Mesenchymal stem cell (in vitro differentiated cells and primary cell): ENCODE results near the gene BTF3.
A peak's percentile ranks its signal among the peaks of the same experiment; 100 is the strongest.

Experiments
- DNase-seq: peaks from one replicate; pipeline ENCODE4 v3.0.0-alpha.2; 2013
- H2AFZ ChIP-seq: one replicate; pipeline ENCODE4 v1.6.1; 2013; ENCODE audit warnings: low read depth, mild to moderate bottlenecking, control low read depth, inconsistent platforms, low read length, moderate library complexity
- H2AK5ac ChIP-seq: 2 replicates; pipeline ENCODE4 v1.6.1; 2013; ENCODE audit warnings: low read length, moderate library complexity, mild to moderate bottlenecking, inconsistent platforms; ENCODE audit not compliant: severe bottlenecking
- H2BK120ac ChIP-seq: one replicate; pipeline ENCODE4 v1.6.1; 2013; ENCODE audit warnings: low read depth, mild to moderate bottlenecking, inconsistent platforms, low read length, moderate library complexity
- H2BK12ac ChIP-seq, 2 experiments: one replicate each; pipeline ENCODE4 v1.6.1; 2013; ENCODE audit warnings: inconsistent platforms in 2 of 2, low read length in 2 of 2, mild to moderate bottlenecking in 2 of 2, moderate library complexity in 2 of 2, control low read depth in 1 of 2
- H2BK15ac ChIP-seq: one replicate; pipeline ENCODE4 v1.6.1; 2013; ENCODE audit warnings: mild to moderate bottlenecking, low read depth, inconsistent platforms; ENCODE audit not compliant: poor library complexity, severe bottlenecking
- H2BK5ac ChIP-seq: 2 replicates; pipeline ENCODE4 v1.6.1; 2013; ENCODE audit warnings: low read depth, mild to moderate bottlenecking, low read length, control low read depth, inconsistent platforms; ENCODE audit not compliant: poor library complexity, severe bottlenecking
- H3K14ac ChIP-seq, 2 experiments: one replicate each; pipeline ENCODE4 v1.6.1; 2013; ENCODE audit warnings: inconsistent platforms in 2 of 2, low read length in 2 of 2, control low read depth in 1 of 2, mild to moderate bottlenecking in 1 of 2, moderate library complexity in 1 of 2
- H3K18ac ChIP-seq, 2 experiments: one replicate each; pipeline ENCODE4 v1.6.1; 2013; ENCODE audit warnings: inconsistent platforms in 2 of 2, low read length in 2 of 2, control low read depth in 1 of 2, low read depth in 1 of 2, mild to moderate bottlenecking in 1 of 2
- H3K23ac ChIP-seq, 2 experiments: one replicate each; pipeline ENCODE4 v1.6.1; 2013; ENCODE audit warnings: inconsistent platforms in 2 of 2, low read length in 2 of 2, mild to moderate bottlenecking in 2 of 2, moderate library complexity in 2 of 2, control low read depth in 1 of 2
- H3K27ac ChIP-seq: 2 replicates; pipeline ENCODE4 v1.5.1; 2013; ENCODE audit warnings: mild to moderate bottlenecking, moderate library complexity, low read length, control low read depth, inconsistent platforms; ENCODE audit not compliant: poor library complexity, severe bottlenecking
- H3K27me3 ChIP-seq, 2 experiments: 2 replicates each; pipeline versions ENCODE4 v1.6.1 to v1.7.0; 2013; ENCODE audit warnings: low read length in 2 of 2, mild to moderate bottlenecking in 2 of 2, moderate library complexity in 2 of 2, control low read depth in 1 of 2, inconsistent platforms in 1 of 2; ENCODE audit not compliant: control insufficient read depth in 1 of 2, insufficient read depth in 1 of 2
- H3K36me3 ChIP-seq, 2 experiments: 2 replicates each; pipeline versions ENCODE4 v1.6.1 to v1.7.0; 2013; ENCODE audit warnings: low read length in 2 of 2, control low read depth in 1 of 2, inconsistent platforms in 1 of 2, low read depth in 1 of 2, mild to moderate bottlenecking in 1 of 2; ENCODE audit not compliant: insufficient read depth in 2 of 2, control insufficient read depth in 1 of 2
- H3K4ac ChIP-seq, 2 experiments: one replicate each; pipeline ENCODE4 v1.6.1; 2013; ENCODE audit warnings: inconsistent platforms in 2 of 2, low read length in 2 of 2, mild to moderate bottlenecking in 2 of 2, moderate library complexity in 2 of 2, control low read depth in 1 of 2, low read depth in 1 of 2
- H3K4me1 ChIP-seq: 2 replicates; pipeline ENCODE4 v1.6.1; 2013; ENCODE audit warnings: low read depth, low read length, control low read depth; ENCODE audit not compliant: control insufficient read depth, insufficient read depth
- H3K4me2 ChIP-seq: 2 replicates; pipeline ENCODE4 v1.6.1; 2013; ENCODE audit warnings: low read length, mild to moderate bottlenecking, inconsistent platforms; ENCODE audit not compliant: poor library complexity, severe bottlenecking
- H3K4me3 ChIP-seq, 2 experiments: 2 replicates each; pipeline versions ENCODE4 v1.5.1 to v1.7.0; 2013; ENCODE audit warnings: low read length in 2 of 2, mild to moderate bottlenecking in 2 of 2, control low read depth in 1 of 2, low read depth in 1 of 2; ENCODE audit not compliant: insufficient read depth in 1 of 2
- H3K79me1 ChIP-seq: replicated peaks from 2 replicates; pipeline ENCODE4 v1.6.1; 2013; ENCODE audit warnings: mild to moderate bottlenecking, control low read depth, low read length, inconsistent platforms; ENCODE audit not compliant: poor library complexity, severe bottlenecking
- H3K9ac ChIP-seq: 2 replicates; pipeline ENCODE4 v1.7.0; 2013; ENCODE audit warnings: mild to moderate bottlenecking, low read length, moderate library complexity
- H3K9me3 ChIP-seq: 2 replicates; pipeline ENCODE4 v1.7.0; 2013; ENCODE audit warnings: mild to moderate bottlenecking, low read length; ENCODE audit not compliant: control insufficient read depth
- H4K8ac ChIP-seq: one replicate; pipeline ENCODE4 v1.6.1; 2013; ENCODE audit warnings: inconsistent platforms, mild to moderate bottlenecking, low read length, moderate library complexity
- H4K91ac ChIP-seq: one replicate; pipeline ENCODE4 v1.6.1; 2013; ENCODE audit warnings: mild to moderate bottlenecking, low read length, inconsistent platforms
- WGBS: methylation state at CpG from one replicate; pipeline ENCODE4 v1.1.7; 2013; ENCODE audit warnings: mixed read lengths; 5-methylcytosine and 5-hydroxymethylcytosine counted together

The BTF3 gene

DNA sequence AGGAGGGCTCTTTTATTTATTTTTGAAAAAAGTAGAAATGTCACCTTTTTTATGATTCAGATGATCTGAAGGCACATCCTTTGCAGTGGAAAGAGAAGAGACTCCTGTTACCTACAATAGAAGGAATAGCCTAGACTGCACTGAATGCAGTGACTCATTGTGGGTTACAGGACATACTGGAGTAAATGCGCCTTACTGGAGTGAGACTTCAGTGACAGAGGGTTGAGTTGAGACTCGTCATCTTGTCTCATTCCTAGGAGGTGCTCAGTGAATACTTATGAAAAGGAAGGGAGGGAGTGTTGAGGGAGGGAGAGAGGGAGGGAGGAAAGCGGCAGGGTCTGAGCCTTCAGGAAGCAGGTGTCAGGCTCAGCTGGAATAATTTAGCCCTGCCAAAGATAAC lies 42.0 kb downstream of the BTF3 start:
- Histone ChIP-seq H3K4ac (no peak overlapping the region), H2BK5ac (no peak overlapping the region)

DNA sequence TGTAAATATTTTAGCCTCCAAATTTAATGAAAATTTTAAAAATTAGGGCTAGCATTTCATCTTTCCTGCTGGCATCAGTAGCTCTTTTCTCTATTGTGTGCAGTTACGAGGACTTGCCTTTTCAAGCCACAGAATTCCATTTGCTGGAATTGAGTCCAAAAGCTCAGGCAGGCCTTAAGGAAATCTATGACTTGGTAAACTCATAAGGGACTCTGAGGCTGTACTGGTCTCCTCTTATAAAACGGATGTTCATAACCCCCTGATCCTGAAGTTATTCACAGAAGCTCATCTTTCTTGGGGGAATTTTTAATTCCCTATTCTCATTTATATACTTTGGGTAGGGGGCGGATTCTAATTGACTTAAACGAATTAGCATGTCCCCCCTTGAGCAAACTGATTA lies 43.8 kb downstream of the BTF3 start:
- peaks cover 0 to 6% of the 10 kb centered on the region in 2 experiments for H3K27me3 ChIP-seq
- no peak overlapping the region for H3K27ac ChIP-seq
- no peak overlapping the region for H2AFZ ChIP-seq
- WGBS = 76% methylated on average over 3 of the region's 4 CpGs
- no peak overlapping the region for H2AK5ac ChIP-seq
- no peaks in the 10 kb centered on the region for H3K9me3 ChIP-seq
- H3K9ac ChIP-seq = no peak overlapping the region
- H3K4me3 ChIP-seq = no peak overlapping the region
- no peak overlapping the region for H2BK120ac ChIP-seq
- no peak overlapping the region for H3K4me2 ChIP-seq
- no peaks in the 10 kb centered on the region for H3K79me1 ChIP-seq
- H3K36me3 ChIP-seq = no peaks in the 10 kb centered on the region
- DNase-seq = no peak
- H4K8ac ChIP-seq = no peak overlapping the region
- H4K91ac ChIP-seq = no peak overlapping the region
- no peak overlapping the region for H3K4ac ChIP-seq
- no peak overlapping the region for H2BK5ac ChIP-seq
- no peak overlapping the region for H3K23ac ChIP-seq
- H3K18ac ChIP-seq = no peak overlapping the region
- H3K4me1 ChIP-seq = no peaks in the 10 kb centered on the region
- H2BK12ac ChIP-seq = no peak overlapping the region
- no peak overlapping the region for H3K14ac ChIP-seq
- H2BK15ac ChIP-seq = no peak overlapping the region

More for the DNA sequence above, 42.0 kb downstream of the BTF3 start:
- Histone ChIP-seq H2BK12ac (no peak overlapping the region), H2AK5ac (no peak overlapping the region), H3K4me2 (no peak overlapping the region), H2BK15ac (no peak overlapping the region), H3K4me1 (no peaks in the 10 kb centered on the region), H2BK120ac (no peak overlapping the region), H3K36me3 (no peaks in the 10 kb centered on the region), H3K18ac (no peak overlapping the region), H3K9ac (no peak overlapping the region), H3K9me3 (peaks cover 2% of the 10 kb centered on the region), H3K27me3 (peaks cover 0 to 6% of the 10 kb centered on the region in 2 experiments), H4K91ac (no peak overlapping the region), H3K4me3 (no peak overlapping the region), H4K8ac (no peak overlapping the region), H3K23ac (no peak overlapping the region), H3K14ac (no peak overlapping the region), H3K27ac (no peak overlapping the region), H3K79me1 (no peaks in the 10 kb centered on the region), H2AFZ (no peak overlapping the region)
- peak; percentile 74 for DNase-seq
- 42% methylated on average over 3 of the region's 3 CpGs for WGBS

DNA sequence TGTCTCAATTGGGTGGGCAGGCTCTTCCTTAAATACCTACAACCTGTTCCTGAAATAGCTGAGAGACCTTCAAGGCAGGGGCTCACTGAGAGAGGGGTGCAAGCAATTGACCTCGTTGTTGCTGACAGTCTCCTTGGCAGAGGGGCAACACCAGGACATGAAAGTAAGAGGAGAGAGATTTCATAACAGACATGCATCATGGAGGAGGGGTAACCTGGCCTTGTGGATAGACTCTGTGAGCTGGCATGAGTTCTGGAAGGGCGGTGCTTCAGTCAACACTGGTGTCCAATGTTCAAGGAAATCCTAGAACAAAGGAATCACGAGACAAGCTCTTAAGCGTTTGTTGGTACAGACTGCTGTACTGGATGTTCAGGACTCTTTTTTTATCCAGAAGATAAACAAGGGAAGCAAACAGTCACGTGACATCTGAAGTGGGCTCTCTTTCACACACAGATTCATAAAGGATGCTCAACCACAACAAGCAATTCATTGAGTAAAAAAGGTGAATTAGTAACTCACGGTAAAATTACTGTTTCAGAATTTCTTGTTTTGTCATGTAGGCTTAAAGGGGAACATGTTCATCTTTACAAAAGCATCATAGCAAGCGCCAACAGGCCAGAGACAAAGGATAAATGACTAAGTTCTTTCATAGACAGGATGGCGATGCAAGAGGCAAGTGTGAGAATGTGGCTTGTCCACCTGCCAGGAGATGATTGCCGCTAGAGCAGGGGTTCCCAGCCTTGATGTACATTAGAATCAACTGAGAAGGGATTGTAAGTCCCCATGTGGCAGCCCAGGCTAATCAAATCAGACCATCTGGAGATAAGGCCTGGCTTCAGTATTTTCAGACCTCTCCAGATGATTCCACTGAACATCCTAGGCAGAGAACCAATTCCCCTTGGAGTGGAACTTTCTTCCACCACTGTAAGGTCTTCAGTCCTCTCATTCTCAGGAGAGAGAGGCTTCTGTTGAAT lies 46.5 kb downstream of the BTF3 start:
- Histone ChIP-seq H3K4ac (no peak overlapping the region), H2AFZ (no peak overlapping the region), H2BK5ac (no peak overlapping the region), H2BK12ac (no peak overlapping the region), H3K14ac (no peak overlapping the region), H3K9me3 (no peaks in the 10 kb centered on the region), H2AK5ac (no peak overlapping the region), H3K27me3 (peaks cover 0 to 6% of the 10 kb centered on the region in 2 experiments), H3K18ac (no peak overlapping the region), H3K23ac (no peak overlapping the region), H4K8ac (no peak overlapping the region), H3K79me1 (no peaks in the 10 kb centered on the region), H4K91ac (no peak overlapping the region), H2BK120ac (no peak overlapping the region), H2BK15ac (no peak overlapping the region), H3K27ac (no peak overlapping the region), H3K9ac (no peak overlapping the region), H3K4me3 (no peak overlapping the region), H3K4me2 (no peak overlapping the region), H3K36me3 (no peaks in the 10 kb centered on the region), H3K4me1 (no peaks in the 10 kb centered on the region)
- no peak for DNase-seq
- 93% methylated on average over 8 of the region's 9 CpGs for WGBS

DNA sequence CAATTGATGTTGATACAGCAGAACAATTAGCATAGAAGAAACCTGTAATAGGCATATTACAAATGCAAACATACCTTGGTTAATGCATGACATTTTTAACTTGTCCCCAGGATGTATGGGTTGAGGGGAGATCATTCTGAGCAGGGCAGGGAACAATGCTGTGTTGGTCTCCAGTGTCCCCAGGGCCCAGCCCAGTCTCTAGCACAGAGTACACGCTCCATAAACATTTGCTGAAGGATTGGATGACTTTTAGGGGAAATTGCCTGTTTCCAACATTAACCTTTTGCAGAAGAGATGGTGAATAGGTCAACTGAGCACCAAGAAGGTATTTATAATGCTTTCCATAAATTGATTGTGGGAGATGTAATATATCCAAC lies 47.1 kb downstream of the BTF3 start:
- DNase-seq = no peak
- Histone ChIP-seq H2BK15ac (no peak overlapping the region), H2AK5ac (no peak overlapping the region), H2BK120ac (no peak overlapping the region), H4K91ac (no peak overlapping the region), H3K14ac (no peak overlapping the region), H3K4me1 (no peaks in the 10 kb centered on the region), H3K36me3 (no peaks in the 10 kb centered on the region), H3K23ac (no peak overlapping the region), H4K8ac (no peak overlapping the region), H3K4ac (no peak overlapping the region), H3K79me1 (no peaks in the 10 kb centered on the region), H3K9ac (no peak overlapping the region), H3K4me2 (no peak overlapping the region), H2BK5ac (no peak overlapping the region), H3K27me3 (peaks cover 0 to 6% of the 10 kb centered on the region in 2 experiments), H2AFZ (no peak overlapping the region), H3K18ac (no peak overlapping the region), H2BK12ac (no peak overlapping the region), H3K4me3 (no peak overlapping the region), H3K27ac (no peak overlapping the region), H3K9me3 (no peaks in the 10 kb centered on the region)
- WGBS = 100% methylated on average over 1 of the region's 1 CpG
